HG03066 (cell line): Measurements from ENCODE around the gene ENDOU.

Experiments
- ATAC-seq: cut with Tn5 transposase; IDR thresholded peaks from one replicate; pipeline ENCODE4 v1.9.1; 2021; ENCODE audit warnings: low read depth; ENCODE audit not compliant: unreplicated experiment

ENDOU gene

GRCh38 chr12:47744778-47745436 lies 19.6 kb upstream of the ENDOU start:
- no peak for ATAC-seq

- ATAC-seq: no peak
These were observed 18.8 kb upstream of the ENDOU start for GRCh38 chr12:47744005-47744651.

- no peak for ATAC-seq
These were observed 18.1 kb upstream of the ENDOU start for GRCh38 chr12:47743311-47743860.

GRCh38 chr12:47742253-47742825 lies 17.0 kb upstream of the ENDOU start:
- ATAC-seq: no peak

GRCh38 chr12:47741340-47741703 lies 16.0 kb upstream of the ENDOU start:
- no peak for ATAC-seq

GRCh38 chr12:47740606-47741339 lies 15.5 kb upstream of the ENDOU start:
- ATAC-seq: peak; percentile 61

GRCh38 chr12:47739979-47740378 lies 14.7 kb upstream of the ENDOU start:
- peak; percentile 53 for ATAC-seq

GRCh38 chr12:47739297-47739696 lies 14.0 kb upstream of the ENDOU start:
- ATAC-seq: no peak

- ATAC-seq: no peak
These were observed 12.8 kb upstream of the ENDOU start for GRCh38 chr12:47737936-47738594.

- no peak for ATAC-seq
These were observed 11.8 kb upstream of the ENDOU start for GRCh38 chr12:47736877-47737676.

GRCh38 chr12:47736216-47736615 lies 10.9 kb upstream of the ENDOU start:
- no peak for ATAC-seq

- no peak for ATAC-seq
These were observed 10.4 kb upstream of the ENDOU start for GRCh38 chr12:47735649-47736048.

GRCh38 chr12:47734725-47735480 lies 9.6 kb upstream of the ENDOU start:
- no peak for ATAC-seq

GRCh38 chr12:47733142-47733541 lies 7.9 kb upstream of the ENDOU start:
- ATAC-seq: no peak

- no peak for ATAC-seq
These were observed 7.2 kb upstream of the ENDOU start for GRCh38 chr12:47732504-47732903.

GRCh38 chr12:47731723-47732122 lies 6.4 kb upstream of the ENDOU start:
- ATAC-seq: no peak

GRCh38 chr12:47730341-47730744 lies 5.1 kb upstream of the ENDOU start:
- no peak for ATAC-seq

GRCh38 chr12:47729233-47729632 lies 3.9 kb upstream of the ENDOU start:
- ATAC-seq: no peak

- ATAC-seq: peak; percentile 95
These were observed 603 bp upstream of the ENDOU start for GRCh38 chr12:47725893-47726292.
